Mammary epithelial cell (primary cell): ENCODE data around the gene FYN.

Source experiments
- CTCF ChIP-seq, 2 donors: IDR thresholded peaks in 1 of 2; conservative IDR thresholded peaks in 1 of 2; 2 replicates each; pipeline ENCODE4 v1.5.1; 2011 to 2012; ENCODE audit warnings: inconsistent platforms in 2 of 2, low read length in 2 of 2, mild to moderate bottlenecking in 2 of 2, control low read depth in 1 of 2, low read depth in 1 of 2; ENCODE audit not compliant: insufficient read depth in 1 of 2; ENCODE audit errors: extremely low read depth in 1 of 2
- EZH2 ChIP-seq: IDR thresholded peaks from 2 replicates; pipeline ENCODE4 v1.6.1; 2012; ENCODE audit warnings: low read length, inconsistent platforms, borderline replicate concordance

- TF ChIP-seq EZH2, result no peak
- TF ChIP-seq CTCF (conservative IDR thresholded peaks at IDR 0.05 in 1 of 2, IDR thresholded peaks at IDR 0.05 in 1 of 2; ENCODE audit: extremely low read depth in 1 of 2, insufficient read depth in 1 of 2, low read depth in 1 of 2, low read length in 2 of 2), result no peak
These were observed 112.0 kb downstream of the FYN start for GRCh38 chr6:111761212-111761611.
